ENCODE data around the gene PITPNC1. TPM values are rescaled to one million over a fixed set of nuclear protein-coding genes. Genes with fewer than 3 reads are reported as not detected.

The PITPNC1 gene
- total and polyA plus RNA-seq, 2 donors (not counting 3 experiments of a cell fraction or from before 2014, with no cell fraction given): 2.4 to 9.6 TPM

- H3K9me1 ChIP-seq (replicated peaks; ENCODE audit: control insufficient read depth, extremely low read depth, insufficient read depth, low read length): no peaks in the 10 kb centered on the region
- H3K9me3 ChIP-seq (replicated peaks; ENCODE audit: control insufficient read depth, insufficient read depth, low read length): no peaks in the 10 kb centered on the region
- H3K79me2 ChIP-seq (ENCODE audit: control insufficient read depth, insufficient read depth, low read length): no peaks in the 10 kb centered on the region
- ChIA-PET POLR2A (no interaction called here), CTCF (interaction anchor here (1.0 to 7.3 kb wide), 5 partner anchors 10 to 229 kb away, joined by 3 to 68 read pairs (median 5); partner anchors contain the start of gene PITPNC1)
- peaks cover 3% of the 10 kb centered on the region for H3K4me1 ChIP-seq (ENCODE audit: control insufficient read depth, extremely low read depth, insufficient read depth, low read length)
- H3K27me3 ChIP-seq (ENCODE audit: control insufficient read depth in 2 of 2, insufficient read depth in 2 of 2, low read length in 2 of 2): peaks cover 0 to 7% of the 10 kb centered on the region in 2 experiments
- no peaks in the 10 kb centered on the region for H3K36me3 ChIP-seq (ENCODE audit: control insufficient read depth in 2 of 2, extremely low read depth in 1 of 2, insufficient read depth in 2 of 2, low read length in 2 of 2)
- BruUV-seq (replicated peaks): no TSS peak
- TF ChIP-seq MAX (IDR thresholded peaks at IDR 0.05; ENCODE audit: insufficient read depth, insufficient read length) (no peak), MYC (IDR thresholded peaks at IDR 0.05; ENCODE audit: low read depth, low read length) (no peak), GATA2 (IDR thresholded peaks at IDR 0.05; ENCODE audit: insufficient read depth, insufficient read length, low read depth, low read length) (no peak), FOS (IDR thresholded peaks at IDR 0.05; ENCODE audit: borderline replicate concordance, insufficient read depth, low read length) (no peak), CTCF (IDR thresholded peaks at IDR 0.05; ENCODE audit: extremely low read depth in 1 of 2, insufficient read depth in 1 of 2, low read depth in 1 of 2, low read length in 2 of 2) (no peak), POLR2A (IDR thresholded peaks at IDR 0.05; ENCODE audit: low read depth, low read length) (no peak), POLR2AphosphoS5 (IDR thresholded peaks at IDR 0.05; ENCODE audit: insufficient read depth, low read depth, low read length) (no peak), EZH2 (IDR thresholded peaks at IDR 0.05; ENCODE audit: borderline replicate concordance, low read depth, low read length, severe bottlenecking) (no peak), JUN (IDR thresholded peaks at IDR 0.05; ENCODE audit: borderline replicate concordance, insufficient read depth, insufficient read length, low read depth) (no peak)
- no peak for FAIRE-seq
- DNase-seq (ENCODE audit: low read depth, low spot score): no peak
- intact Hi-C loops (cut with micrococcal nuclease): no loop called here
- H3K4me2 ChIP-seq (ENCODE audit: insufficient read depth, low read length): no peak overlapping the region
- dilution Hi-C loops (cut with MboI; ENCODE audit: extremely low pct_ligation_motif_present, low sequenced_read_pairs): no loop called here
- H2AFZ ChIP-seq (ENCODE audit: low read depth, low read length): no peak overlapping the region
- no peak overlapping the region for H3K27ac ChIP-seq (ENCODE audit: insufficient read depth, low read depth, low read length)
- H4K20me1 ChIP-seq (replicated peaks; ENCODE audit: control insufficient read depth, extremely low read depth, insufficient read depth, low read length): no peaks in the 10 kb centered on the region
- no peak overlapping the region for H3K9ac ChIP-seq (replicated peaks; ENCODE audit: extremely low read depth, insufficient read depth, low read length)
- no peak overlapping the region for H3K4me3 ChIP-seq (replicated peaks in 1 of 3; ENCODE audit: insufficient read depth in 1 of 3, low read depth in 1 of 3, low read length in 3 of 3)
These were observed 228.3 kb downstream of the PITPNC1 start for GRCh38 chr17:67605256-67605912.

All from endothelial cell of umbilical vein (primary cell).